Activated naive CD8-positive, alpha-beta T cell treated with anti-CD3 and anti-CD28 coated beads, Interleukin-2, amount 50 U/mL, for 16 hours (primary cell): ENCODE results near the gene HVCN1.
A peak's percentile ranks its signal among the peaks of the same experiment; 100 is the strongest.

Experiments used
- DNase-seq: peaks from one replicate; pipeline ENCODE4 v3.0.0-alpha.2; 2020; ENCODE audit warnings: low read depth, low spot score

Gene HVCN1

GRCh38 chr12:110699591-110700445, 10.9 kb upstream of the HVCN1 start:
- no peak for DNase-seq

- DNase-seq = peak; percentile 52
Measured at GRCh38 chr12:110698171-110698902, 9.4 kb upstream of the HVCN1 start.

- no peak for DNase-seq
Measured at GRCh38 chr12:110697236-110697635, 8.3 kb upstream of the HVCN1 start.

GRCh38 chr12:110696283-110696682, 7.4 kb upstream of the HVCN1 start:
- no peak for DNase-seq

- DNase-seq = no peak
Measured at GRCh38 chr12:110694330-110694901, 5.5 kb upstream of the HVCN1 start.

GRCh38 chr12:110693731-110694130, 4.8 kb upstream of the HVCN1 start:
- DNase-seq = no peak

GRCh38 chr12:110690127-110690430, 1.2 kb upstream of the HVCN1 start:
- no peak for DNase-seq

GRCh38 chr12:110689281-110690126, 589 bp upstream of the HVCN1 start:
- no peak for DNase-seq

- no peak for DNase-seq
Measured at GRCh38 chr12:110687396-110688169, 1.3 kb downstream of the HVCN1 start.

- no peak for DNase-seq
Measured at GRCh38 chr12:110686294-110686903, 2.5 kb downstream of the HVCN1 start.

GRCh38 chr12:110684312-110684836, 4.5 kb downstream of the HVCN1 start:
- DNase-seq = no peak

GRCh38 chr12:110683888-110684287, 5.0 kb downstream of the HVCN1 start:
- no peak for DNase-seq

- DNase-seq = no peak
Measured at GRCh38 chr12:110680032-110680431, 8.9 kb downstream of the HVCN1 start.

GRCh38 chr12:110679201-110679600, 9.7 kb downstream of the HVCN1 start:
- DNase-seq = no peak

GRCh38 chr12:110677982-110678381, 10.9 kb downstream of the HVCN1 start:
- DNase-seq = no peak

- no peak for DNase-seq
Measured at GRCh38 chr12:110677206-110677911, 11.6 kb downstream of the HVCN1 start.

- DNase-seq = no peak
Measured at GRCh38 chr12:110676171-110676570, 12.7 kb downstream of the HVCN1 start.

- DNase-seq = no peak
Measured at GRCh38 chr12:110670161-110670701, 18.7 kb downstream of the HVCN1 start.

GRCh38 chr12:110669193-110669502, 19.8 kb downstream of the HVCN1 start:
- DNase-seq = no peak
